Ishikawa (cell line): Measurements from ENCODE around the gene DOK7.

Source experiments
- CEBPB ChIP-seq: IDR thresholded peaks from 2 replicates; pipeline ENCODE4 v1.6.1; 2012
- CREB1 ChIP-seq: IDR thresholded peaks from 2 replicates; pipeline ENCODE4 v1.6.1; 2012; ENCODE audit warnings: low read depth
- EGR1 ChIP-seq: IDR thresholded peaks from 2 replicates; pipeline ENCODE4 v1.6.1; 2012
- EP300 ChIP-seq: IDR thresholded peaks from 2 replicates; pipeline ENCODE4 v1.6.1; 2012; ENCODE audit warnings: borderline replicate concordance
- FOXM1 ChIP-seq: IDR thresholded peaks from 2 replicates; pipeline ENCODE4 v1.6.1; 2012; ENCODE audit warnings: low read depth, borderline replicate concordance
- NFIC ChIP-seq: IDR thresholded peaks from 2 replicates; pipeline ENCODE4 v1.6.1; 2012
- RAD21 ChIP-seq: IDR thresholded peaks from 2 replicates; pipeline ENCODE4 v1.6.1; 2012; ENCODE audit warnings: low read depth
- TAF1 ChIP-seq: IDR thresholded peaks from 2 replicates; pipeline ENCODE4 v1.6.1; 2012; ENCODE audit warnings: low read depth, mild to moderate bottlenecking
- TCF12 ChIP-seq: IDR thresholded peaks from 2 replicates; pipeline ENCODE4 v1.6.1; 2012; ENCODE audit warnings: low read depth
- TEAD4 ChIP-seq: IDR thresholded peaks from 2 replicates; pipeline ENCODE4 v1.6.1; 2012
- USF1 ChIP-seq: IDR thresholded peaks from 2 replicates; pipeline ENCODE4 v1.6.1; 2012
- YY1 ChIP-seq: IDR thresholded peaks from 2 replicates; pipeline ENCODE4 v1.6.1; 2012; ENCODE audit warnings: low read depth
- ZBTB7A ChIP-seq: IDR thresholded peaks from 2 replicates; pipeline ENCODE4 v1.6.1; 2012; ENCODE audit warnings: low read depth
- TF ChIP-seq, protein P1 (sequence below): IDR thresholded peaks from 2 replicates; pipeline ENCODE4 v1.6.1; 2012; ENCODE audit warnings: low read depth, mild to moderate bottlenecking
- TF ChIP-seq, protein P2 (sequence below): IDR thresholded peaks from 2 replicates; pipeline ENCODE4 v1.6.1; 2012

DOK7 gene

GRCh38 chr4:3516061-3516835 is 53.1 kb downstream of the DOK7 start:
- no peak for TF ChIP-seq FOXM1
- no peak for TF ChIP-seq CEBPB
- TF ChIP-seq ZBTB7A, result no peak
- TF ChIP-seq TAF1, result no peak

DNA sequence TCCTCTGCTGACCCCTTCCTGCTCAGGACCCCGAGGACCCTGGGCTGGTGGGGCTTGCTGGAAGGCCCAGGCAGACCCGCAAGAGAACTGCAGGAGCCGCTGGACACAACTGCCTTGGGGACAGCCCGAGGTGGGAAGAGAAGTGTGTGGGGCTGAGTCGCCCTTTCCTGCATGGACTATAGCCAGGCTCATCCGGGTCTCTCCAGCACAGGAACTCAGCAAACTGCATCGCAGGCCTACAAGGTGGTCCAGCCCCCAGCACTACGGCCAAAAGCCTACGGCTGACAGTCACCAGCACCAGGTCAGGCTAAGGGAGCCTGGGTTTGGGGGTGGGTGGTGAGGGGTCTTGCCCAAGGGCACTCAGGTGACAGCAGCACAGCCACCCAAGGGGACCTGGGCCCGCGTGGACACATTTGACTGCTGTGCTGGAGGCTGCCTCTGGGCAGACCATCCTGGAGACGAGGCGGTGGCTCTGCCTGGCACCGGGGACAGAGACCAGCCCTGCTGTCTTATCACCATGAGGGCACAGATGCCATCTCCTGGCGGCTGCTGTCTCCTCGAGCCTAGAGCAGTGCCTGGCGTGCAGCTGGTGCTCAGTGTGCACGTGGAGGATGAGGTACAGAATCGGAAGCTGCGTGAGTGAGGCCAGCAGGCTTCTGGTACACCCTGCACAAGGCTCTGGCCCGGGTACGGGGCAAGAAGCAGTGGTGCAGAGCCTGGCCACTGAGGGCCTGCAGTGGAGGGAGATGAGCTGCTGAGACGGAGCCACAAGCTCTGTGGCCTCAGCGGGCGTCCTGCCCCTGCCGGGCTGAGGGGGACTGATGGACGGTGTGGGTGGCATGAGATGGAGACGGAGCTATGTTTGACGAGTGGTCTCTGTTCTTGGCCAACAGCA is 54.0 kb downstream of the DOK7 start:
- TF ChIP-seq YY1, result no peak
- TF ChIP-seq NFIC, result no peak
- no peak for TF ChIP-seq FOXM1
- TF ChIP-seq CEBPB, result no peak
- no peak for TF ChIP-seq TAF1
- TF ChIP-seq, protein P1, sequence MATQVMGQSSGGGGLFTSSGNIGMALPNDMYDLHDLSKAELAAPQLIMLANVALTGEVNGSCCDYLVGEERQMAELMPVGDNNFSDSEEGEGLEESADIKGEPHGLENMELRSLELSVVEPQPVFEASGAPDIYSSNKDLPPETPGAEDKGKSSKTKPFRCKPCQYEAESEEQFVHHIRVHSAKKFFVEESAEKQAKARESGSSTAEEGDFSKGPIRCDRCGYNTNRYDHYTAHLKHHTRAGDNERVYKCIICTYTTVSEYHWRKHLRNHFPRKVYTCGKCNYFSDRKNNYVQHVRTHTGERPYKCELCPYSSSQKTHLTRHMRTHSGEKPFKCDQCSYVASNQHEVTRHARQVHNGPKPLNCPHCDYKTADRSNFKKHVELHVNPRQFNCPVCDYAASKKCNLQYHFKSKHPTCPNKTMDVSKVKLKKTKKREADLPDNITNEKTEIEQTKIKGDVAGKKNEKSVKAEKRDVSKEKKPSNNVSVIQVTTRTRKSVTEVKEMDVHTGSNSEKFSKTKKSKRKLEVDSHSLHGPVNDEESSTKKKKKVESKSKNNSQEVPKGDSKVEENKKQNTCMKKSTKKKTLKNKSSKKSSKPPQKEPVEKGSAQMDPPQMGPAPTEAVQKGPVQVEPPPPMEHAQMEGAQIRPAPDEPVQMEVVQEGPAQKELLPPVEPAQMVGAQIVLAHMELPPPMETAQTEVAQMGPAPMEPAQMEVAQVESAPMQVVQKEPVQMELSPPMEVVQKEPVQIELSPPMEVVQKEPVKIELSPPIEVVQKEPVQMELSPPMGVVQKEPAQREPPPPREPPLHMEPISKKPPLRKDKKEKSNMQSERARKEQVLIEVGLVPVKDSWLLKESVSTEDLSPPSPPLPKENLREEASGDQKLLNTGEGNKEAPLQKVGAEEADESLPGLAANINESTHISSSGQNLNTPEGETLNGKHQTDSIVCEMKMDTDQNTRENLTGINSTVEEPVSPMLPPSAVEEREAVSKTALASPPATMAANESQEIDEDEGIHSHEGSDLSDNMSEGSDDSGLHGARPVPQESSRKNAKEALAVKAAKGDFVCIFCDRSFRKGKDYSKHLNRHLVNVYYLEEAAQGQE, result no peak
- TF ChIP-seq TEAD4, result no peak
- TF ChIP-seq ZBTB7A, result no peak
- no peak for TF ChIP-seq EGR1
- TF ChIP-seq TCF12, result no peak
- TF ChIP-seq USF1, result no peak
- TF ChIP-seq CREB1, result no peak
- TF ChIP-seq RAD21, result no peak
- TF ChIP-seq, protein P2, sequence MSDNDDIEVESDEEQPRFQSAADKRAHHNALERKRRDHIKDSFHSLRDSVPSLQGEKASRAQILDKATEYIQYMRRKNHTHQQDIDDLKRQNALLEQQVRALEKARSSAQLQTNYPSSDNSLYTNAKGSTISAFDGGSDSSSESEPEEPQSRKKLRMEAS, result no peak

DNA sequence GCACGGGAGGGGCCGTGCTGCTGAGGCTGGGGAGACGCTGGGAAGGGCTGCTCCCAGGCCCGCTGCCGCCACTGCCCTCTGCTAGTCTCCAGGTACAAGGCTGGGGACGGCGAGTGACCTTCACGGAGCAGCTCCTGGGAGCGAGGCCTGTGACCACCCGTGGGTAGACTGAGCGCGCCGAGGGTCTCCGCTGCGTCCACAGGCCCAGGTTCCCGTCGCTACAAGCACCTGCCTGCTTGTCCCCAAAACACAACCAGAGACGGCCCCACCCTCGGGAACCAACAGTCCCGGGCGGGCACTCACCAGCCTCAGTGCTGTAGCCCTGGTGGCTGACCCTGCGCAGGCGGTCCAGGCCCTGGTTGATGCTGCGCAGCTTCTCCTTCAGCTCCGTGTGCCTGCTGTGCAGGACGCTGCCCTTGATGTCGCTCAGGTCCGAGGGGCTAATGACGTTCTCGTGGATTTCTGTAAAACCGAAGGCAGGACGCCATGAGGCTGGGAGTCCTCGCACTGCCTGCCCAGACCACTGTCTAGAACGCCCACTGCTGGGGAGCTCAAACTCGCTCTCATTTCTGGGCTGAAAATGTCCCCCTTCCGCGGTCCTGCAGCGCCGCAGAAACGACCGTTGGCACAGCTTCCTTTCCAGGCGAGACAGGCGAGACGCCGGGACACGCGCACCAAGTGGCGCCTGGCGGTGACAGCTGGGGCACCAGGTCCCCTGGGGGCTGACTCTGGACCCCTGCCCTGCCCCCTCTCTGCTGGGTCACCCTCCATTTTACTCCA is 54.8 kb downstream of the DOK7 start:
- TF ChIP-seq RAD21 (no peak), CREB1 (no peak), FOXM1 (no peak), EP300 (no peak), TAF1 (no peak), EGR1 (no peak), CEBPB (no peak)
- TF ChIP-seq, protein P2, result no peak

- TF ChIP-seq TEAD4 (no peak), NFIC (no peak), EP300 (no peak), USF1 (no peak), TAF1 (no peak), EGR1 (no peak), RAD21 (no peak), CEBPB (no peak), TCF12 (no peak)
- TF ChIP-seq, protein P2, result no peak
- TF ChIP-seq, protein P1, result no peak
Observed at GRCh38 chr4:3518511-3518880, 55.4 kb downstream of the DOK7 start.

DNA sequence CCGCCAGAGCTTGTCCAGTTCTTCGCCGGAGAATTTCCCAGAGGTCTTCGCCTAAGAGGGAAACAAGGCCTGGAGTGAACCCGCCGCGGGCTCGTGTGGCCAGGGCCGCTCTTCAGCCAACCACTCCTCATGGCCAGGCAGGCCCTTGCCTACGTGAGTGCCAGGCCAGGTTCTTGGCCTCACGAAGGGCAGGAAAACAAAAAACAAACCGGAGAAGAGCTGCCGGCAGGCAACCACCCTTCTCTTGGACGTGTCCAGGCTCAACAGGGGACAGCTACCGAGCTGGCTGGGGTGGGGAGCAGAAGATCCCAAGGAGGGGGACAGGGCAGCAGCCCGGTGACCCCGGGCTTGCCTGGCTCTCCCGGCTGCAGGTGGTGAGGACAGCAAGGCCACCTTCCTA is 55.8 kb downstream of the DOK7 start:
- TF ChIP-seq CEBPB (no peak), USF1 (no peak), CREB1 (no peak), YY1 (no peak)
- TF ChIP-seq, protein P1, result no peak
